GM18502 (cell line): ENCODE measurements around the gene PHRF1.

Source experiments
- ATAC-seq: cut with Tn5 transposase; IDR thresholded peaks from one replicate; pipeline ENCODE4 v1.9.1; 2021; ENCODE audit warnings: mild to moderate bottlenecking; ENCODE audit not compliant: unreplicated experiment, poor library complexity

PHRF1 gene

DNA sequence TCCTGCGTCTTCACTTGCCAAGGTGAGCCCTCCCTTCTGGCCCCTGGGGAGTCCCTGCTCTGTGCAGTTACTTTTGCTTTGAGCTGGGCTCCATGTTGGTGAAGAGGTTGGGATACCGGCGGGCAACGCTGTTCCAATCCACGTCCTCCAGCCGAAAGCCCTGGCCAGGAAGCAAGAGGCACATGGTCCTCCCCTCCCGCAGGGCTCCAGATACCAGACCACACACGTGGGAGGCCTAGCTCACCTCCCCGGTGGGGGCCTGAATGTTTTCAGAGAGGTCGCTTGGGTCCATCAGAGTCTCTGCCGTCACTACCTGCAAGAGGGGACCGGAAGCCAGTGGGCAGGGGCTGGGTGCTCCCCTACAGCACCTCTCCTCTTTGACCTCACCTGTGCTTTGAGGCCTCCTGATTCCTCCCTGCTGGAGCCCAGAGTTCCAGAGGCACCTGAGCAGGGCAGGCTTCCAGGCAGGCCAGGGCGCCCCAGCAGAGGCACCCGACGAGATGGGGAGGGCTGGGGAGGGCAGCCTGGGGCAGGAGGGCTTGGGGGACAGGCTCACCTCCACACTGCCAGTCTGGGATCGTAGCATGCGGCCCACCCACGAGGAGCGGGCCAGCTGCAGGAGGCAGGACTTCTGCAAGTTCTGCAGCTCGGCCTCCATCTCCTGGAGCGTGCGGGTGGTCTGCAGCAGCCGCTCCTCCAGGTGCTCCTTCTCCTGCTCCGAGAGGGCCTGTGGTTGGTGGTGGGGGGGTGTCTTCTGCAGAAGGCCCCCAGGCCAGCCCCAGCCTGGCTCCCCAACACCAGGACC, 18.7 kb upstream of the PHRF1 start:
- ATAC-seq: no peak

DNA sequence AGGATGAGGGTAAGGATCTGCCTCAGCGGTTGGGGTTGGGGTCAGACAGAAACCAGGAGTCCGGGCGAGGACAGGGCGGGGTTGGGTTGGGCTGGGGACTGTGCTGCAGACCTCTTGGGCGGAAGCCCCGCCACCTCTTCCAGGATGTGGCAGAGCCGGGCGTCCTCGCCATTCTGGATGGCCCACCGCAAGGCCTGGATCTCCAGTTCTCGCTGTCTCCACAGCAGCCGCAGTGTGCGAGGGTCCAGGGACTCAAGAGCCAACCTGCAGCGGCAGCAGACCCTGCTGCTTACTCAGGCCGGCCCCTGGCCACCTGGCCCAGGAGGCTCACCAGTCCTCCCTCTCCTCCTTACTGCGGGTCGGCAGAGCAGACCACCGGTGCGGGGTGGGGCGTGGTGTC, 17.8 kb upstream of the PHRF1 start:
- no peak for ATAC-seq

- no peak for ATAC-seq
These were observed 17.1 kb upstream of the PHRF1 start for GRCh38 chr11:559020-559620.

DNA sequence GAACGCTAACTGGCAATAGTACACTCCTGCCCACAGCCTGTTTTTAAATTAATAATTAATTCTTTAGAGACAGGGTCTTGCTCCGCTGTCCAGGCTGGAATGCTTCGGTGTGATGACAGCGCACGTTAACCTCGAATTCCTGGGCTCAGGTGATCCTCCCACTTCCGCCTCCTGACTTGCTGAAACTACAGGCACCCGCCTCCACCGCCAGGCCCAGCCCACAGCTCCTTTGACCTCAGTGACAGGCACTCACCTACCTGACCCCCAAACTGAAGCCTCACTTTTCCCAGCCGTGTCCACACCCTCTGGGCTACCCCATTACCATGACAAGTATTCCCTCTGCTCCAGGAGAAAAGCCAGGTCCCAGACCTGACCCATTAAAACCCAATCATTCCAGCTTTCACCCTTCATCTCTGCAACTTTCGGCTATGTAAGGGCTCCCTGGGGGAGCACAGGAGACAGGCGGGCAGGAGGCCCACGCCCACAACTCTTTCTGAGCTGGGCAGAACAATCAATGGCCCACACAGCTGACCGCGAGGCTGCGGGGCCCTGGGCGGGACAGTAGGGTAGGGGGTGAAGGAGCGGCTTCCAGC, 16.5 kb upstream of the PHRF1 start:
- ATAC-seq: no peak

DNA sequence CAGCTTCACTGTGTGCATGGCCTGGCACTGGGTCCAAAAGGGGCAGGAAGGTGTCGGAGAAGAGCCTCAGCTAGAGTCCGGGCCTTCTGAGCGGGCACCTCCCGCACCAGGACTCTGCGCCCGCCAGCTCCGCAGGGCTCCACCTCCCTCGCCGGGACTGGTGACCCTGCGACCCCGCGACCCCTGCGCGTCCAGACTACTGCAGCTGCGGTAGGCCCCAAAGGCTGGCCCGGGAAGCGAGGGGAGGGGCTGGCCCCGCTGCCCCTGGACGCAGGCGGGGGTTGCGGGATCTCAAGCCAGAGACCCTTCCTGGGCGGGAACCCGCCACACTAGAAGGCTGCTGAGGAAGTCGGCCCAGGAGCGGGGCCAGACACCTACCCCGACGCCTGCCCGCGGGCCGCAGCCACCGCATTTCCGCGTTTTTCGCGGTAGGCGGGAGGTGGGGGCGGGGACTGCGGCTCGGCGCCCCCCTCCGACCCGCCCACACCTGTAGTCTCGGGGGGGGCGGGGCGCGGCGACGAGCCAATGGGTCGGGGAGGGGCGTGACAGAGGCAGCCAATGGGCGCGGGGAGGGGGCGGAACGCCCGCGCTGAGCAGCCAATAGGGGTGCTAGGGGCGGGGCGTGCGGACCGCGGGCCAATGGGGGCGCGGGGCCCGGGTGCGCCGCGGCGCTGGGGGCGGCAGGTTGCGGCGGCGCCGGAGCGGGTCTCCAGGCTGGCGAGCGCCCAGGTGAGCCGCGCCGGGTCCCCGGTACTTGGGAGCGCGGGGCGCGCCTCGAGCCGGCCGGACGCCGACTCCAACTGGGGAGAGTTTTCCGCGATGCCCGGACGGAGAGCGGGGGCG, 15.7 kb upstream of the PHRF1 start, which contains the start of the genes LMNTD2 and RASSF7:
TSS of gene LMNTD2 (minus strand) at position 434 of the 843 bp plus-strand sequence. CDS start at position 412, 22 bp downstream.
TSS of gene RASSF7 (plus strand) at position 666 of the 843 bp plus-strand sequence. CDS start 799 bp downstream, outside the sequence.
- peak; percentile 81 for ATAC-seq

DNA sequence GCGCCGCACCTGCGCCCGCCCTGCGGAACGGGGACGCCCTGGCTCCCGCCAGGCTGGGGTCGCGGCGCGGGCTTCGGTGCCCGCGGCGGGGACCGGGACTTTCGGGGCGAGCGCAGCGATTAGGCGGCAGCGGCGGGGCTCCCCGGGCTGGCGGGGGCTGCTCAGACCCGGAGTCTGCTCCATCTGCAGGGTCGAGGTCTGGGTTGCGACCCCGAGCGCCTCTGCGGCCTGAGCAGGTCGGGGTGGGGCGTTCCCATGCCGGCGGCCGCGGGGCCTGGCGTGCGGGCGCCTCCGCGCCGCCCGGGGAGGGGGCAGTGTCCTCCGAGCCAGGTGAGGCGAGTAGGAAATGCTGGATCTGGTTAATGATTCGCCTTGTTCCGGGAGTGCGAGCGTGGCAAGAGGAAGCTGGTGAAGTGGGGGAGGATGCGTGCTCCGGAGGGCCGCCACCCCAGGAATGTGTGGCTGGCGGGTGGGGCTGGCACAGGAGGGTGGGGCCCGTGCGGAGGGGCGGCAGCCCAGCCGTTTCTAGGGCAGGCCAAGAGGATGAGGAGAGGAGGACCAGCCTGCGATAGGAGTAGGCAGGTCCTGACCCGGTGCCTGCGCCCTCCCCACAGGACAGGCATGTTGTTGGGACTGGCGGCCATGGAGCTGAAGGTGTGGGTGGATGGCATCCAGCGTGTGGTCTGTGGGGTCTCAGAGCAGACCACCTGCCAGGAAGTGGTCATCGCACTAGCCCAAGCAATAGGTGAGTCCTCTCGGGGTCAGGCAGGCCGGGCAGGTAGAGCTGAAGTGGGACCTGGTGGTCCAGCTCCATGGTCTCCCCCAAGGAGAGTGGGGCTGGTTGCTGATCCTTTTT, 14.9 kb upstream of the PHRF1 start:
- ATAC-seq: peak; percentile 40

GRCh38 chr11:562046-562645, 14.1 kb upstream of the PHRF1 start:
- ATAC-seq: no peak

DNA sequence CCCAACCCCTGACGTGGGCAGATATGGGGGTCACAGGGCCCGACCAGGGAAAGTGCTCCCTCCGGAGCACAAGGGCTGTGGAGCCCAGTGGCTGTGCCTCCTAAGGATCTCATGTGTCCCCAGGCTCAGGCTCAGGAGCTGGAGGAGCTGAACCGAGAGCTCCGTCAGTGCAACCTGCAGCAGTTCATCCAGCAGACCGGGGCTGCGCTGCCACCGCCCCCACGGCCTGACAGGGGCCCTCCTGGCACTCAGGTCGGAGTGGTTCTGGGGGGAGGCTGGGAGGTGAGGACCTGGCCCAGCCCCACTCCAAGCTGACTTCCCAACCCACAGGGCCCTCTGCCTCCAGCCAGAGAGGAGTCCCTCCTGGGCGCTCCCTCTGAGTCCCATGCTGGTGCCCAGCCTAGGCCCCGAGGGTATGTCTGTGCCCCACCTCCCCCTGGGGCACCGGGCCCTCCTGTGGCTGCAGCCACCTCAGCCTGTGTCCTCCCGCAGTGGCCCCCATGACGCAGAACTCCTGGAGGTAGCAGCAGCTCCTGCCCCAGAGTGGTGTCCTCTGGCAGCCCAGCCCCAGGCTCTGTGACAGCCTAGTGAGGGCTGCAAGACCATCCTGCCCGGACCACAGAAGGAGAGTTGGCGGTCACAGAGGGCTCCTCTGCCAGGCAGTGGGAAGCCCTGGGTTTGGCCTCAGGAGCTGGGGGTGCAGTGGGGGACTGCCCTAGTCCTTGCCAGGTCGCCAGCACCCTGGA, 13.0 kb upstream of the PHRF1 start:
- no peak for ATAC-seq

DNA sequence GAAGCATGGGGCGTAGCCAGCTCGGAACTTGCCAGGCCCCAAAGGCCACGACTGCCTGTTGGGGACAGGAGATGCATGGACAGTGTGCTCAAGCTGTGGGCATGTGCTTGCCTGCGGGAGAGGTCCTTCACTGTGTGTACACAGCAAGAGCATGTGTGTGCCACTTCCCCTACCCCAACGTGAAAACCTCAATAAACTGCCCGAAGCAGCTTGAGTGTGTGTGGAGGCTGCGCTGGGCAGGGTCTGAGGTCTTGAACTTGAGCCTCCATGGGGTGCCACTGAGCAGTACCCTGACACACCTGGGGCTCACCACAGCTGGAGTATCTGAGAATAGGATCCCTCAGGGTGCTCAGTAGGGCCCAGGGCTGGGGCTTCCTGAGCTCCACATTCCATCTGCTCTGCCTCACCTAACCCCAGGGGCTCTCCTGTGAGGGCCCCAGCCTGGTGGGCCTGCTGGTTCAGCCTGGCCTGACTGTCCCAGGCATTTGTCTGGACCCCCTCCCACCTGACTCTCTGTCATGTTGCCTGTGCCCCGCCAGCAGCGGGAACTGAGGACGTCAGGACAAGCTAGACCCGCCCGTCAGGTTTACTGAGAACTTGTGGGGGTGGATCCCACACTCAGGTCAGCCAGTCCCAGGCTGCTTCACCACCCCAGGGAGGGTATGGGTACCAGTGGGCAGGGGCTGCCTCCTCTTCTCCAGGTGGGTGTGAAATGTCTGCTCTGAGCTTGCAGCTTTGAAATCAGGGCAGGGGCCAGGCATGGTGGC, 12.3 kb upstream of the PHRF1 start:
- ATAC-seq: no peak

DNA sequence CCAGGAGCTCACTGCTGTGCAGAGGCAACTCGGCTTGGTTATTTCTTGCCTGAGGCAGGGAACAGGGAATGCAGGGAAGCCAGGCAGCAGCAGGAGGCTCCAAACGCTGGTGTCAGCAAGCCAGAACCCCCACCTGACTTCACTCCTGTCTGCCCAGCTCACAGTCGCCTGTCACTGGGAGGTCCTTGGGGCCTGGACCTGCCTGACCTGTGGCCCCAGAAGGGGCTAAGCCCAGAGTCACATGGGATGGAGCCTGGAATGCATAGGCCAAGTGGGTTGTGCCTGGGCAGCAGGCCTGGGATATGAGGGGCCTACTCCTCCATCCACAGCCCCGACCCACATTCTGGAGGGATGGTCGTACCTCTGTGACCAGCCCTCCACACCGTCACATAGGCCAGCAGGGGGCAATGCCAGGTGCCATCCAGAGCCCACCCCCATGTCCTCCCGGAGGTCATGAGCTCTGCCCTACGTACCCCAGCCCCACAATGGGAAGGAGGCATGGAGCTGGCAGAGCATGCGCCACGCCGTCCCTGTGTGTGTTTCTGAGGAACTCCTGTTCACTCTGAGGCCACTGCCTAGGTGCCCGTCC, 10.3 kb upstream of the PHRF1 start:
- ATAC-seq: no peak

DNA sequence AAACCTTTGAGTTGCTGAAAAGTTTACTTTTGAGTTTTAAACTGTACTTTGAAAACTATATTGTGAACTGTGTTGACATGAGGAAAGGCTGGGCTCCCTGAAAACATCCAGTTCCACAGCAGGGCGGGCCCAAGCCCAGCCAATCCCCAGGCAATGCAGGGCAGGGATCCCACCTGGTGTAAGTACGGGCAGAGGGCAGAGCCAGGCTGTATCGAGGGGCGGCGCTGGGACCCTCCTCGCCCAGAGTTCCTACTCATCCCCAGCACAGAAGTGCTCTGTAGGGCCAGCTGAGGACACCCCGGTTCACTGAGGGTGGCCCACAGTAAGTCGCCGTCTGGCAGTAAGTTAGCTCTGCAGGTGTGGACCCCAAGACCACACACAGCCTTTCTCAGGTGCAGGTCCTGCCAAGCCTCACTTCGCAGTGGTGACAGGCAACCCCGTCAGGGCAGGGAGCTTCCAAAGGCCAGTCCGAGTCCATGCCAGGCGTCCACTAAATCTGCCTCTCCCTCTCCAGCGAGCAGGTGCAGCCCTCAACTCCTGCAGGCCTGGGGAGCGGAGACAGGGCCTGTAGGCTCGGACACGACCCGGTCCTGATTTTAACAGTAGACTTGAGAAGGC, 9.2 kb upstream of the PHRF1 start:
- no peak for ATAC-seq

- peak; percentile 13 for ATAC-seq
These were observed 8.5 kb upstream of the PHRF1 start for GRCh38 chr11:567629-568292.

DNA sequence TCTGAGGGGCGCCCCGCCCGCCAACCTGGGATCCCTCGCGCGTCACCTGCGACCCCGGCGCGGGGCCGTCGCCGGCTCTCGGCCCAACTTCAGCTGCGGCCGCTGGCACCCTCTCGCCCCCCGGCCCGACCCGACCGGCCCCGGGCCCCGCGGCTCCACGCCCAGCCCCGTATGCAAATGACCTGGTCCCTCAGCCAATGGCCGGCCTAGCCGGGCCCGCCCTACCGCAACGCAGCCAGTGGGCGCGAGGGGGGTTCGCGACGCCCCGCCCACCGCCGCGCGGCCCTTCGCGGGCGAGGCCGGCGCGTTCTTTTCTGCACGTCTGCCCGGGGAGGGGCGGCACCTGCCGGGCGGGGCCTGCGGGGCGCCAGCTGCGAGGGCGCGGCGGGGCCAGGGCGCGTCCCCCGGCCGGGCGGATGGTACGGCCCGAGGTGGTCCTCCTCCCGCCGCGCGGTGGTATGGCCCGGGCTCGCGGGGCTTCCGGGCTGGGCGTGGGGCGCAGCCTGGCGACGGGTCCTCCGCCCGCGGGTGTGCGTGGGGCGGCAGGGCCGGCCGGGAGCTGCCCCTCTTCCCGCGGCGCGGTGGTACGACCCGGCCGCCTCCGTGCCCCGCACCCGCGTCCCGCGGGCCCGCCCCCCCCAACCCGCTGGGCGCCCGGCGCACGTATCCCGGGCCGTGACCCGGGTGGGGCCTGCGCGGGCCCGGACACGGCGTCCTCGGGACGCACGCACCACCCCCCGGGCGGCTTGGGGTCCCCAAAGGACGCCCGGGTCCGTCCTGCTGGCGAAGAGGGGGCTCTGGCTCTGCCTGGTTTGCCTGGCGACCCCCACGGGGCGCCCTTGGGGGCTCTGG, 7.7 kb upstream of the PHRF1 start:
- peak; percentile 87 for ATAC-seq

DNA sequence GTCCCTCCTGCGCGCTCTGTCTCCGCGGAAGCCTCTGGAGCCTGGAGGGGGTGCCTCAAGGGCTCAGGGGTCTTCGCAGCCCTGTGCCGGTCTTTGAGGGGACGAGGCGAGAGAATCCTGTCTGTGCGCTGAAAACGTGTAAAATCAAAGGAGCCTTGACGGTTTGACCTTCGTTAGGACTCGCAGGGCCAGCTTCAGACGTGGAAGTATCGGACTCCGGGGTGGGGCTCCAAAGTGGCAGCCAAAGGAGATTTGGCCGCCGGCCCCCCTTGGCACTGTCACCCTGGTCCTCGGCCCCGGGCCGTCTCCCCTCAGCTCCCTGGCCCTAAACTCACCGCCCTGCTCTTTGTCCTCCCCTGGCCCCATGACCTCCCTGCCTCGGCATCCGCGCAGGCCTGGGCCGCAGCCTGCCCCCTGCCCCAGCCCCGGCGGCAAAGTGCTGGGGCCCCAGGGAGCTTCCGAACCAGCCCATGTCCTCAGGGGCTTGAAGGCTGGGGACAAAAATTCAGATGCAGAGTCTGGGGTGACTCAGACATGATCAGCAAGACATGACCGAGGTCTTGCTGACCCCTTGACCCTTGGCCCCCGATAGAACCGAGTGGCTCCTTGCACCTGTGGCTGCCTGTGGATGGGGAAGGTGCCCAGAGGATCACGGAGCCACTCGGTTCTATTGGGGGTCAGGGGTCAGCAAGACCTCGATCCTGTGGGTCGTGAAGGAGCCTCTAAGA, 6.9 kb upstream of the PHRF1 start:
- peak; percentile 4 for ATAC-seq

- no peak for ATAC-seq
These were observed 4.5 kb upstream of the PHRF1 start for GRCh38 chr11:571802-572185.
